SK-N-SH (cell line): ENCODE results near the gene ZDHHC11B.

Experiments
- JUND ChIP-seq: IDR thresholded peaks from 2 replicates; pipeline ENCODE4 v1.4.0; 2012
- NFIC ChIP-seq: IDR thresholded peaks from 2 replicates; pipeline ENCODE4 v1.4.0; 2012; ENCODE audit warnings: borderline replicate concordance
- RAD21 ChIP-seq: IDR thresholded peaks from 2 replicates; pipeline ENCODE4 v1.6.1; 2012; ENCODE audit warnings: mild to moderate bottlenecking, low read length
- TCF12 ChIP-seq: IDR thresholded peaks from 2 replicates; pipeline ENCODE4 v1.4.0; 2012
- TF ChIP-seq, protein P1 (sequence below): IDR thresholded peaks from 2 replicates; pipeline ENCODE4; 2012
- TF ChIP-seq, protein P2 (sequence below): fragments of 200-600 bp; sonication (generic); IDR thresholded peaks from 2 replicates; pipeline ENCODE4 v1.6.1; 2017; ENCODE audit warnings: antibody characterized with exemption, mild to moderate bottlenecking, moderate library complexity
- TF ChIP-seq, protein P3 (sequence below): fragments of 150-350 bp; IDR thresholded peaks from 2 replicates; pipeline ENCODE4 v1.6.1; 2016; ENCODE audit warnings: mild to moderate bottlenecking, low read depth, low read length

DNA sequence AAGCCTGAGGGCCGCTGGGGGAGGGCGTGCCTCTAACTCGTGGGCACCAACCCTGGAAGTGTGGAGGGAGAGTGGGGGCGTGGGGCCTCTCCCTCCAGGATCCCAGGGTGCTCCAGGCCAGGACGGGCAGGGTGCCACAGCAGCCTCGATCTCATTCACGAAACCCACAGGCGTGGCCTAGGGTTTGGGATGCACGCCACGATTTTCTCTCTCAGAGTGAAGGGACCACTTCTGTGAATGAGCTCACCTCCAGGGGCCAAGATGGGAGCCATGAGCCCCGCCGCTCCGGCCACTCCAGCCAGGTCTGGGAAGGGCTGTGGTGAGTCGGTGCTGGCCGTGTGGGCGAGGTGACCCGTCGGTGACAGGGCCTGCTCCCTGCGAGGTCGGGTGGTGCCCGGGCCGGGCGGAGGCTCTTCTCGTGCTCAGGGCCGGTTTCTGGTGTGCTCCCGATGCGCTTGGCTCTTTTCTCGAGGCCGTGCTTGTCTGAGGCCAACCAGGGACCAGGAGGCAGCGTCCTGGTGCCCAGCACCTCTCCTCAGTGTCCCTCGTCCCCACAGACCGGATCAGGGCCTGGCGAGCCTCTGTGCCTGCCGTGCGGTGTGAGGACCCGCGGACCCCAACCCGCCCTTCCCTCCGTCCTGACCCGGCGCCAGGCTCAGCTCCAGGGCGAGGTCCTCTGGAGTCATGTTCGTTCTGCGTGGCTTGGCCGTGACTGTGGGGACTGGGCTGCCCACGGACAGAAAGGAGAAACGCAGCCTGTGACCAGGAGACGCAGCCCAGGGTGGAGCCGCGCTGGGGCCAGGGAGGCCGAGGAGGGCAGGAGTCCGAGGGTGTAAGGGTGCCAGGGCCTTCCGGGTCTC lies 122.4 kb downstream of the ZDHHC11B start:
- TF ChIP-seq, protein P1, sequence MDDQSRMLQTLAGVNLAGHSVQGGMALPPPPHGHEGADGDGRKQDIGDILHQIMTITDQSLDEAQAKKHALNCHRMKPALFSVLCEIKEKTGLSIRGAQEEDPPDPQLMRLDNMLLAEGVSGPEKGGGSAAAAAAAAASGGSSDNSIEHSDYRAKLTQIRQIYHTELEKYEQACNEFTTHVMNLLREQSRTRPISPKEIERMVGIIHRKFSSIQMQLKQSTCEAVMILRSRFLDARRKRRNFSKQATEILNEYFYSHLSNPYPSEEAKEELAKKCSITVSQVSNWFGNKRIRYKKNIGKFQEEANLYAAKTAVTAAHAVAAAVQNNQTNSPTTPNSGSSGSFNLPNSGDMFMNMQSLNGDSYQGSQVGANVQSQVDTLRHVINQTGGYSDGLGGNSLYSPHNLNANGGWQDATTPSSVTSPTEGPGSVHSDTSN = no peak
- TF ChIP-seq, protein P2, sequence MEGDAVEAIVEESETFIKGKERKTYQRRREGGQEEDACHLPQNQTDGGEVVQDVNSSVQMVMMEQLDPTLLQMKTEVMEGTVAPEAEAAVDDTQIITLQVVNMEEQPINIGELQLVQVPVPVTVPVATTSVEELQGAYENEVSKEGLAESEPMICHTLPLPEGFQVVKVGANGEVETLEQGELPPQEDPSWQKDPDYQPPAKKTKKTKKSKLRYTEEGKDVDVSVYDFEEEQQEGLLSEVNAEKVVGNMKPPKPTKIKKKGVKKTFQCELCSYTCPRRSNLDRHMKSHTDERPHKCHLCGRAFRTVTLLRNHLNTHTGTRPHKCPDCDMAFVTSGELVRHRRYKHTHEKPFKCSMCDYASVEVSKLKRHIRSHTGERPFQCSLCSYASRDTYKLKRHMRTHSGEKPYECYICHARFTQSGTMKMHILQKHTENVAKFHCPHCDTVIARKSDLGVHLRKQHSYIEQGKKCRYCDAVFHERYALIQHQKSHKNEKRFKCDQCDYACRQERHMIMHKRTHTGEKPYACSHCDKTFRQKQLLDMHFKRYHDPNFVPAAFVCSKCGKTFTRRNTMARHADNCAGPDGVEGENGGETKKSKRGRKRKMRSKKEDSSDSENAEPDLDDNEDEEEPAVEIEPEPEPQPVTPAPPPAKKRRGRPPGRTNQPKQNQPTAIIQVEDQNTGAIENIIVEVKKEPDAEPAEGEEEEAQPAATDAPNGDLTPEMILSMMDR = no peak
- TF ChIP-seq TCF12 (no peak), RAD21 (no peak), NFIC (no peak), JUND (no peak)
- TF ChIP-seq, protein P3, sequence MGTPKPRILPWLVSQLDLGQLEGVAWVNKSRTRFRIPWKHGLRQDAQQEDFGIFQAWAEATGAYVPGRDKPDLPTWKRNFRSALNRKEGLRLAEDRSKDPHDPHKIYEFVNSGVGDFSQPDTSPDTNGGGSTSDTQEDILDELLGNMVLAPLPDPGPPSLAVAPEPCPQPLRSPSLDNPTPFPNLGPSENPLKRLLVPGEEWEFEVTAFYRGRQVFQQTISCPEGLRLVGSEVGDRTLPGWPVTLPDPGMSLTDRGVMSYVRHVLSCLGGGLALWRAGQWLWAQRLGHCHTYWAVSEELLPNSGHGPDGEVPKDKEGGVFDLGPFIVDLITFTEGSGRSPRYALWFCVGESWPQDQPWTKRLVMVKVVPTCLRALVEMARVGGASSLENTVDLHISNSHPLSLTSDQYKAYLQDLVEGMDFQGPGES = no peak
